NCI-H2081 treated with DMSO at 0.1 percent for 48 hours (cell line): ENCODE data around the gene REV3L.

Experiments
- DNase-seq: peaks from one replicate; lab custom pipeline; 2025; lab: John Stamatoyannopoulos, UW

The REV3L gene

DNA sequence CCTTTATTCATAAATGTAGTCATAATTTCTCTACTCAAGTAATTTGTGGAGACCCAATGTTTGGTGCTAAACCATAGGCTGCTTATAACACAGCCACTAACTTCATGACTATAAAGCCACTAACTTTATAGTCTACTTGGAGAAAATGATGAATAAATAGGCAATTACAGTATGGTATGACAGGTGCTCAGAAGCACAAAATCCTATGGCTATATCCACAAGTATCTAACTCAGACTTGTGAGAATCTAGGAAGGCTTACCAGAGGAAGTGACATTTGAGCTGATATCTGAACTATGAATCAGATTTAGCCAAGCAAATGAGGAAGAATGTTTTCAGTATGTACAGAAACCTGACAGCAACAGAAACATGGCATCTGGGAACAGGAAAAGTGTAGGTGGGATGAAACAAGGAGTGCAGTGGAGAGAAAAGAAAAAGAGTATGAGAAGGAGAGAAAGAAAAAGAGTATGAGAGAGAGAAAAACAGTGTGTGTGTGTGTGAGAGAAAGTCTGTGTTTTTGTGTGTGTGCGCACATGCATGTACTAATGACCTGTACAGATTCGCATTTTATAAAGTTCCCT lies 59.9 kb downstream of the REV3L start:
- DNase-seq = no peak

DNA sequence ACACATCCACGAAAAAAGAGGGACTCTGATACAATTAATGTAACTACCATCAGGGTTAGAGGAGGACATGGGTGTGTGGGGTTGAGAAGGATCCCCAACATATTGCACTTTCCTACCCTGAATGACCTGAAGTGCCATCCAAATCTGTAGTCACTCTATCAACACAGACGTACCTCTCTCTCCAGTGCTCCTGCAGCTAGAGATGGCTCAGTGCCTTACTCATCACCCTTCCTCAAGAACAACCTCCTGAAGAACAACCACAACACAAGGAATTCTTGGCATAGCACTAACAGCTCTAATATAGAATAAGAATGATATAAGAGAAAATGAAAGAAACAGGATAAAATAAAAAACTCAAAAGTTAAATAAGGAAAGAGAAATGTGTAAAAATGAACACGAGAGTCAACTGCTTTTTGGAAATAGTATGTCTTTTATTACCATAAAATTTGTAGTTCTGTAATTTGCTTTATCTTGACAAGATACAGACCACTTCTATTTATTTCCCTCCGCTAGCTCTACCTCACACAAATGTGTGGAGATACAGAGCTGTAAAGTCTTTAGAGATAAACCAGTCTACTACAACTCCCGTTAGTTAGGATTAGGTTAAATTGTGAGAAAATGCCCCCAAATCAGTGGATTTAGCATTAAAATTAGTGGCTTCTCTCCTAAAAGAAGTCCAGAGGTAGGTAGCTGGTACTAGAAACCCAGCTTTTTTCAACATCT lies 63.9 kb downstream of the REV3L start:
- no peak for DNase-seq

DNA sequence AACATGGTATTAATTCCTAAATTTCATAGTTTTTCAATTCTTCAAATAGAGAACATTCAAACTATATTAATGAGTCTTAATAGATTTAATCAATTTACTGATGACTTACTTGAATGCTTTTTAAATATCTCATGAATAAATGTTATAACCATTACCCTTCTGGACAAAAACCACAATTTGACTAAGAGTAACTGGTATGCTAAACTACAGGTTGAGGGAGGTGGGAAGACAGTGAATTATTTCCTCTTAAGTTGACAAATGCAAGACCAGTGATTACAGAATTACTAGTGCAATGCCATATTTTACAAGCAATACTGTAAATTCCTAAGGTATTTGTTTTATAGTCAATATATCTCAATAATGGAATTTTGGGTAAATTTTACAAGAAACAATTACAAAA lies 65.1 kb downstream of the REV3L start:
- no peak for DNase-seq

DNA sequence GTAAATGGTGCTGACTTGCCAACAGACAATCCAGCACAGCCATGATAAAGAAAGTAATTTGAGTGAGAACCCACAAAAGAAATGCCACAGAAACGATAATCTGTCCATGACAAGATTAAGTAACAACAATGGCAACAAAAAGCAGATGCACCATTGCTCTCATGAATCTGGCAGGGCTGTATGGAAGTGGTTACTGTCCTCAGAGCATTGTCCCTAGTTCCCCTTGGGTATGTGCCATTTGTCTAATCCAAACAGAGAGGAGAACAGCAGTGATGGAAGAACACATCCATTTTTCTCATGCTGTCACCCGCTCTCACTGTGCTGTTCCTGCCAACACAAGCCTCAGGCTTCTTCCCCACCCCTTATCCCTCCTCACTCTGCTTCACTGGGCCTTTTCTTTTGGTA lies 65.8 kb downstream of the REV3L start:
- DNase-seq = no peak

DNA sequence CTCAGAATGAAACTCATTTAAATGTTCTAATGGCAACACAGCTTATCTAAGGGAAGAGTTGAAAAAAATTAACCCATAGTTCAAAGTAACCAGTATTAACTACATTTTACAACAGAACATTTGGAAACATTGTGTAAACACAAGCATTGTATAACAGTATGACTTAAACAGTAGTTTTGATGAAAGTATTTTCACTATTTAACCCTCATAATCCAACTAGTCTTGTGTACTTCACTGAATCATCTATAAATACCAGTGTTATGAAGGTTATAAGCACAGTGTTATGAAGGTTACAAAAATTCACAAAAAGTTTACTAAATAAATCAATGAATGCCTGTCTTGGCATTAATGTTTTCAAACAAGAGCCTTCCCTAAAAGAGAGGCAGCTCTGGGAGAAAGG lies 66.5 kb downstream of the REV3L start:
- DNase-seq = no peak

DNA sequence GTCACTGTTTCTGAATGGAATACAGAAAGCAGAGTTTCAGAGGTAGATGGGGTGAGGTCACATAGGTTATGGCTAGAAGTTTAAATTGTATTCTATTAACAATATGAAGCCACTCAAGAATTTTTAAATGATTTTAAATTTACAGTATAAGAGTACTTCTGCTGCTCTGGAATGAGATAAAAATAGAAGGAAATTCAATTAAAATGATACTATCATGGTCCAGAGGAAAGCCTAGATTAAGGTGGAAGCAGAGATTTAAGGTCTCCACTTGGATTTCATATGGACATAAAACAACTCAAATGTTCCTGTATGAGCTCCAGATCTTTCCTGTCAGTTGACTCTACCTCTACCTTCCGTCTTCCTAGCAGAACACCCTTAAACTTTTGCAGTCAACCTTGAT lies 68.6 kb downstream of the REV3L start:
- DNase-seq = no peak

DNA sequence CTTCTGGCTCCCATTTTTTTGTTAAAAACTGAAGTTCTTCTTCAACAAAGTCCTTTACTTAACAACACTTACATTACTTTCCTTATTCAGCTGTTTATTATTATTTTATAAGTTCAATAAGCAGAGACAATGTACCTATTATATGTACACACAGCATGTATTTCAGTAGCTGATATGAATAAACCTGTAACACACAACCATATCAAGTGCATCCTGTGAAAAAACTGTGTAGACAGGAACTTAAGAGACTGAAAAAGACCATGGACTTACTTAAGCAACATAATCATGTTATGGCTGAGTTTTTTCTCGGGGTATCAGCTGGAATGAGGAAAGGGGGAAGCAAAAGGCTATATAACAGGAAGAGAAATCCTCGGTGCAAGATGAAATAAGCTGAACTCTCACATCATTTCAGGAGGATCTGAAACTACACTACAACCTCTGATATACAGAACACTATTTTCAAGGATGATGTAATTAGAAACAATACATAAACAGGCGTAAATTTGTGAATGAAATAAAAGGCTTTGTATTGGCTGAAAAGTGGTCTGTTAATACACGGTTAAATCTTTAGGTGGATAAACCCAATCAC lies 70.9 kb downstream of the REV3L start:
- no peak for DNase-seq

DNA sequence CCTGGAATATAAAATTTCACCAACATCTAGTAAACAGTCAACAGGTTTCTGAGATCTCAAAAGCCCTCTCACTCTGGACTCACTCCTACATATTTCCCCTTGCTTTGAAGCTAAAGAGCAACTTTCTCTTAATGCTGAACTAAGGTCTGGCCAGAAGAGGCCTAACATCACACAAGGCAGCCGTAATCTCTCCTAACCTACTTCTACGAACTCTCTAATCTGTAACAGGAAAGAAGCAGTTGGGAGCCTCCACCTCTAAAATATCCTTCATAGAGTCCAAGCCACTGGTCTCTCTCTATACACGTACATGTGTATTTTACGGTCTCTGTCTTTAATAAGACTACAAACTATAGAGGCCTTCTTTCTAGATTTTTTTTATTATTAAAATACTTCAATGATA lies 72.0 kb downstream of the REV3L start:
- DNase-seq = no peak

DNA sequence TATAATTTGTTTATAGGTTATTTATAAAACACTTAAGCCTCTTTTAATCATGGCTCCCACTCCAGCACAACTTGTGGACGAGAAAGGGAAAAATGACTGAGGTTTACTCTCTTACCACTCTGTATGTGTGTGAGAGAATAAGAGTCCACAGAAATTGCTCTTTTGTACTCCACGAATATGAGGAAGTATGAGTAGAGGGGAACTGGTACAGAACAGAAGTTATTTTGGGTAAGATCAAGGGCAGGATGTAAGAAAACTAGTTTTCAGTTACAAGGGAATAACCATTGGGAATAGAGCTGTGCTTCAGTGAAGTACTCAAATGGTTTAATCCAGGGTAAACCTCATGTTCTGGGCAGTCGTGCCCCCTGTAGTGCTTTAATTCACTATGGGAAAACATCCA lies 72.6 kb downstream of the REV3L start:
- DNase-seq = no peak

DNA sequence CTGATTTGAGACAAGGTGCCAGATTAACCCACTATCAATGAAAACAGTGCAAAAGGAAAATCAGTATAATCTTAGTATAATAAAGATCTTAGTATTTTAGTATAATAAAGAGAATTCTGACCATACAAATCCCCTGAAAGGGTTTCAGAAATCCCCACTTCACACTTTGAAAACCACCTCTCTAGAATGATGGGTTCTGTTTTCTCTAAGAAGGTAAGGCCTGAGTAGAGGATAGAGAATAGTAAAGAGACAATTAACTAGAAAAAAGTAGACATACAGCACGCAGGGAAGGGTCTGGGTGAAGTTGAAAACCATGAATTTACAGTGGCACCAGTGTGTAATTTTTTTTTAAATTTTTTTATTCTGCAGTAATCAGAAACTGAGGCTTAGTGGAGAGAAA lies 73.6 kb downstream of the REV3L start:
- no peak for DNase-seq

DNA sequence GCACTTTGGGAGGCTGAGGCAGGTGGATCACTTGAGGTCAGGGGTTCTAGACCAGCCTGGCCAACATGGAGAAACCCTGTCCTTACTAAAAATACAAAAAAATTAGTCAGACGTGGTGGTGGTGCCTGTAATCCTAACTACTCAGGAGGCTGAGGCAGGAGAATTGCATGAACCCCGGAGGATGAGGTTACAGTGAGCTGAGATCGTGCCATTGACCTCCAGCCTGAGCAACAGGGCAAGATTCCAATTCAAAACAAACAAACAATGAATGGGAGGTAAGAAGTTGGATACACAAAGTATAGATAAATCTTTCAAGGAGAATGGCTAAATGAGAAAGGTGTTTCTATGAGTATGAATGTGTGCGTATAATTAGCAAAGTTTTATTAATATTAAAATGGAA lies 75.3 kb downstream of the REV3L start:
- no peak for DNase-seq

DNA sequence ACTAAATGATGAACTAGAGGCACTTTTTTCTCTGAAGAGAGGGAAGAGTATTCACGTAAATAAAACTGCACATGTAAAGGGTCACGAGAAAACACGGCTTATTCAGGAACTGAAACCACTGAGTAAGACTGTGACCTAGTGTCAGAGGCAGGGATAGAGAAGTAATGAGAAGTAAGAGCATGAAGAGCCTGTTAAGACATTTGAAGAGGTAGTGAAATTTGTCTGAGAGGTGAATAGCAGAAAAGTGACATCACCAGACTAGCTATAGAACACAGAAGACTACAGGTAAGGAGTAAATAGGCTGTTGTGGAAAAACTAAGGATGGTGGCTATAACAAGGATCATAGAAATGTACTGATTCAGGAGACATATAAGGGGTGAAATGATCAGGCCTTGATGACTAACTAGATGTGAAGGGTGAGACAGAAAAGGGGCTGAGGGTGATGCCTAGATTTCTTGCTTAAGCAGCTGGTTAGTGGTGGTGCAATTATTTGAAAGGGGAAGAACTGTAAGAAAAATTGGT lies 76.8 kb downstream of the REV3L start:
- DNase-seq = no peak

DNA sequence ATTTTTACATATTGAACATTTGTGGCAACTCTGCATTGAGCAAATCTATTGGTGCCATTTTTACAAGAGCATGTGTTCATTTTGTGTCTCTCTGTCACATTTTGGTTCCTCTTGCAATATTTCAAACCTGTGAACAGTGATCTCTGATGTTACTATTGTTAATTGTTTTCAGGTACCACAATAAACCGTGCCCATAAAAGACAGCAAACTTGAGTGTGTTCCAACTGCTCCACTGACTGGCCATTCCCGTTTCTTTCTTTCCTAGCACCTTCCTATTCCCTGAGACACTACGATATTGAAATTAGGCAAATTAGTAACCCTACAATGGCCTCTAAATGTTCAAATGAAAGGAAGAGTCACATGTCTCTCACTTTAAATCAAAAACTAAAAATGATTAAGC lies 79.6 kb downstream of the REV3L start:
- DNase-seq = no peak

DNA sequence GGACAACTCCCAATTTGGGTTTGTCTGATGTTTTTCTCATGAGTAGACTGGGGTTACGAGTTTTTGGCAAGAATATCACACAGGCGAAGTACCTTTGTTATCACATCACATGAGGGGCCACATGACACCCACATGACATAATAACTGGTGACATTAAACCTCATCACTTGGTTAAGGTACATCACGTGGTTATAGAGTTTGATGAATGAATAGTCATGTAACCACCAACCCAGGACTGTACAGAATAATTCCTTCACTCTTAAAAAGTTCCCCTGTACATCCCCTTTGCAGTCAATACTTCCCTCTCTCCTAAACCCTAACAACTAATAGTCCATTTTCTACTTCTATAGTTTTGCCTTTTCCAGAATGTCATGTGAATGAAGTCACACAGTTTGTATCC lies 83.4 kb downstream of the REV3L start:
- no peak for DNase-seq

DNA sequence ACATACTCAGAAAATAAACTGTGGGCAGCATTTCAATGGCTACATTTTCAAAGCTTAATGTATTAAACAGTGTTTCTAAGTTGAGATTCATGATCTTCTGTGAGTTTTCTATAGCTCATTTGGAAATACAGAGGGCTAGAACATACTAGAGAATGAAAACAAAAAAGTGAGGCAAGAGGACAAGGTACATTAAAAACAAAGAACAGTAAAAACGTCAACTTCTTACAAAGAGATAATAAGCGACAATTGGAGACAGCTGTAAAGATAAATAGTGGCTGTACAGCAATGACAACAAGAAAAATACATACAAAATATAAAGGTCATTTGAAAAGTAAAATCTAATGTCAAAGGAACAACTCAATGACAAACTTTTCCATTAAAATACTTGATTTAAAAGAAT lies 94.3 kb downstream of the REV3L start:
- DNase-seq = no peak

DNA sequence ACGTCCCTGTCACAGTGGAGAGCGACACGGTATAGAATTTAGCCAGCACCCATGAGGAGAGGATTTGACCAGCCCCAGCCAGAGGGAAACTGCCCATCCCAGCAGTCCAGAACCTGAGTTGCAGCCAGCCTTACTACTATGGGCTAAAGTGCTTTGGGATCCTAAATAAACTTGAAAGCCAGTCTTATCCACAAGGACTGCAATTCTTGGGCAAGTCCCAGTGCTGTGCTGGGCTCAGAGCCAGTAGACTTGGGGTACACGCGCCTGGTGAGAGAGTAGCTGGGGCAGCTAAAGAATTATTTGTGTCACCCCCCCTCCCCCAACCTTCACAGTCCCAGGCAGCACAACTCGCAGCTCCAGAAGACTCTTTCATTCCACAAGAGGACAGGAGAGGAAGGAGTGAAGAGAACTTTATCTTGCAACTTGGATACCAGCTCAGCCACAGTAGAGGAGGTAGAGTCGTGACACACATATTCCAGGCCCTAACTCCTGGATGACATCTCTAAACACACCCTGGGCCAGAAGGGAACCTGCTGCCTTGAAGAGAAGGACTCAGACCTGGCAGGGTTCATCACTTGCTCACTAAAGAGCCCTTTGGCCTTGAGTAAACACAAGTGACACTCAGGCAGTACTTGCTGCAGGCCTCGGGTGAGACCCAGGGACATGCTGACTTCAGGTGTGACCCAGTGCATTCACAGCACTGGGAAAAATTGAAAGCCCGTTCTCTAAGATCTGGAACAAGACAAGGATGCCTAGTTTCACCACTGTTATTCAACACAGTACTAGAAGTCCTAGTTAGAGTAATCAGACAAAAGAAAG lies 100.3 kb downstream of the REV3L start:
- no peak for DNase-seq

DNA sequence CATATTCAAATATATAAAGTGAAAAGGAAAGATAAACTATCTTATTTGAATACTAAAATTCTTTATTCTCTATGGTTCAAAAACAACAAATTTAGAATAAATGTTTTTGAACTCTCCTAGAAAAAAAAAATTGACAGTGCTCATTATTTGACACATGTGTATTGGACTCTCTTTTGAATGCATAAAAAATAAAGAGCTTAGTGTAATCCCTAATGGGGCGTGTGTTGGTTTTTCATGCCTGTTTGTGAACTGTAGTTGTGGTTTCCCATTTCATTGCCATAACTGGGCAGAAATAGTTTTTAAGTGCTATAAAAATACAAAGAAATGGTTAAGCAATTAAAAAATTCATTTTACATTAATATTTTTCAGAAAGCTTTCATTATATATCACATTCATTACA lies 101.3 kb downstream of the REV3L start:
- DNase-seq = no peak

DNA sequence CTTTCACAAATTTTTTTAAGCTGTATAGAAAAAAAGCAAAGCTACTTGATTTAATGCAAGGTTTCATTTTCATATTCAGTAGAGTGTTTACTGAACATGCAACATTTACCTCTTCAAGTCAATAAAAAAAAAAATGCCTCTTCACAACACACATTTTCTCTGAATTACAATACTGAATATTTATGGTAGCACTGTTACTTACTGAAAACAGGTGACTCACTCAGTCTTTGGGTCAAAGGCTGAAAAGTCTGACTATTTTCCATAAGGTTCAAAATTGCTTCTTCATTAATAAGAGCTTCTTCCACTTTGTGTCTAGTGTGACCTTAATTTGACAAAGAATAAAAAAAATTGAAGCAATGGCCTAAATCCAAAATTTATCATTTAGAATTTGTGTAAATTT lies 101.9 kb downstream of the REV3L start:
- DNase-seq = no peak

DNA sequence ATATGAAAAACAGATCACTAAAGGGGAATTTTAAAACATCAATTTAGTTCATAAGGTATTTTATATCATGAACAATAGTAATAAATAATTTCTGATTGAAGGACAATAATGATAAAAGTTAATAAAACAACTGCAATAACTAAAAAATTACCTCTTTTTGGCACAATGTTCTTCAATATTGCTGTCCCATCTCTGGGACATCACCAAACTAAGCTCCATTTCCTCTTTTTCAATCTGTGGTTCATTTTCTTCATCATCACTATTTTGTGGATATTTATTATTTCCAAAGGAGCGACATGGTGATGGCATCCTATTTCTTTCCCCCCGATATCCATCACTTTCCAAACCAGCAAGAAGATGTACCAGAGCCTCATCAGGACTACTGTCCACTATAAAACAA lies 103.2 kb downstream of the REV3L start:
- DNase-seq = no peak

DNA sequence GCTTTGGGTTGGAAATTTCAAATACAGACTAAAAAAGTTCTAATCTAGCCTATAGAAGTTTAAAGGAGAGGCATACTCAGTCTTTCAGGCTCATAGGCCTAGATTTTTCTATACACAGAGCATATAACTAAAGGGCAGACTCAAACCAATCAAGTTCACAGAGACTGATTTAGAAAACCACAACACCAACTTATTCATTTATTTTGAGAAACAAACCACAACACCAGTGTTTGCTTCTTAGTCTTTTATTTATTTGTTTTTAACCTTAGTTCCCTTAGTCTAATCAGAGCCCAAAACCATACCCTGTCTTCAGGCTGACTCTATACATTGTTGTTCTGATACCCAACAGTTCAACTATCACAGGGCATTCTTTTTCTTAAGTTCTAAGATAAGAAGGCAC lies 103.7 kb downstream of the REV3L start:
- no peak for DNase-seq

DNA sequence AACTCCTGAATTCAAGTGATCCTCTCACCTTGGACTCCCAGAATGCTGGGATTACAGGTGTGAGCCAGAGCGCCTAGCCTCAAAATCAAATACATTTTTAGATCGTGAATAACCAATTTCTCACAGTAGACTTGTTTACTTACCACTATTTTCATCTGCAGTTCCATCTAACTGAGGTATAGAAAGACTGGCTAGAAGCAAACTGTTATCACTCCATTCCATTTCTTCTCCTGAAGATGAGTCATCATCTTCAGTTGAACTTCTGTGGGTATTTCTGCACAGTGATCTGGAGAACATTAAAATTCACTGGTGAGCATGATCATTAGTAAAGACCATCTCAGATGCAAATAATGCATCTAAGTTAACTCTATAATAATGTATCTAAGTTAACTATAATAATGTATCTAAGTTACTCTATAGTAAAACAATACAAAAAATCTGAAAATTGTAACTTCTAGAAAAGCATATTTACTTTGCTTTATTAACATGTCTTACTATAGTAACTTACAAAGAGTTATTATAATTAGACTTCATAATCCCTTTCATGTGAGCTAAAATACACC lies 105.4 kb downstream of the REV3L start:
- DNase-seq = no peak

DNA sequence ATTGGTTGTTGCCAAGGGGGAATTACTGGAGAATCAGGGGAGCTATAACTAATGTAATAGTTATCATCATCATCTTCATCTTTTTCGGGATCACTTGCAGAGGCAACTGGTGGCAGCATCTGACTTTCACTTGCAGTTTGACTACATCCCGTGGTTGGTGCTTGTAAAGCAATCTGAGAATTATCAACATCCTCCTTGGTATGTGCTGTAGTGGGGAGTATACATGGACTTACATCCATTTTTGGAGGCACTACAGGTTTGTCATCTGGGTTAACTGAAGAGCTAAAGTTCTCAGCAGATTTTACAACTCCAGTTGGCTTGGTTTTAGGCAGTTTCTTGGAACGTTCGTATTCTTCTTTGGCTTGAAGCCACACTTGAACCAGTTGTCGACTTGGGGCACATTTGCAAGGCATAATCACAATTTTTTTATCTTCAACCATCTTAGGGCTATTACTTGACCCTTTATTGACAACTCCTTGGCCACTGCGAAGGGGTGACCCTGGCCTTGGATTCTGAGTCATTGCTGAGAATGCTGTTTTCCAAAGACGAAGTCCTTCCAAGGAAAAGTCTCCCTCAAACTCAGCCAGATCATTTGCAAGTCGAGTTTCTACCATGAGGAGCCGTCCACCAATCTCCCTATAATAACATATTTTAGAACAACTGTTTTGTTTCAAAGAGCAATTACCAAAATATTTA lies 115.5 kb downstream of the REV3L start:
- DNase-seq = no peak
